WTC11 (cell line): ENCODE measurements around the gene RGS6. TPM values are rescaled to one million over a fixed set of nuclear protein-coding genes. Genes with fewer than 3 reads are reported as not detected.

Experiments
- ATAC-seq: fragments of 200-7000 bp; cut with Tn5 transposase; 2 replicates; pipeline ENCODE4 v1.10.0; 2021; ENCODE audit warnings: mild to moderate bottlenecking, moderate library complexity
- CTCF ChIA-PET: fragments of 300-600 bp; sonication (Branson Sonifier 250); formaldehyde crosslinking; loops from one replicate; lab custom pipeline; 2021; ENCODE audit warnings: antibody characterized with exemption; lab: Charles Lee
- POLR2A ChIA-PET: fragments of 350-600 bp; sonication (Branson Sonifier 250); formaldehyde crosslinking; loops from one replicate; lab custom pipeline; 2021; ENCODE audit warnings: antibody characterized with exemption; lab: Charles Lee
- DNase-seq: peaks from one replicate; pipeline ENCODE4 v3.0.0; 2021; ENCODE audit warnings: low spot score
- H3K27ac Mint-ChIP-seq: 2 replicates; pipeline ENCODE4 v1.8.0; 2021; ENCODE audit warnings: mixed read lengths
- H3K27me3 Mint-ChIP-seq: 2 replicates; pipeline ENCODE4 v1.8.0; 2021; ENCODE audit warnings: low read depth, mild to moderate bottlenecking, moderate library complexity, mixed read lengths
- H3K36me3 Mint-ChIP-seq: 2 replicates; pipeline ENCODE4 v1.8.0; 2021; ENCODE audit warnings: mixed read lengths
- H3K4me1 Mint-ChIP-seq: 2 replicates; pipeline ENCODE4 v1.8.0; 2022; ENCODE audit warnings: mixed read lengths
- H3K4me3 Mint-ChIP-seq: 2 replicates; pipeline ENCODE4 v1.8.0; 2021; ENCODE audit warnings: mild to moderate bottlenecking, moderate library complexity, mixed read lengths
- H3K9me3 Mint-ChIP-seq: 2 replicates; pipeline ENCODE4 v1.8.0; 2021; ENCODE audit warnings: mixed read lengths
- AR ChIP-seq: fragments of 250-450 bp; sonication (Bioruptor Pico); IDR thresholded peaks from 2 replicates; pipeline ENCODE4 v1.9.0; 2021; ENCODE audit warnings: mild to moderate bottlenecking
- ATF2 ChIP-seq: sonication (generic); formaldehyde crosslinking; IDR thresholded peaks from 2 replicates; pipeline ENCODE4 v1.8.1; 2022; ENCODE audit warnings: low read depth, missing genetic modification reagents, borderline replicate concordance
- ATF6 ChIP-seq: sonication (generic); formaldehyde crosslinking; IDR thresholded peaks from 2 replicates; pipeline ENCODE4 v1.8.1; 2023; ENCODE audit warnings: mild to moderate bottlenecking, missing genetic modification reagents
- E2F5 ChIP-seq: sonication (generic); formaldehyde crosslinking; IDR thresholded peaks from 2 replicates; pipeline ENCODE4 v1.8.1; 2022; ENCODE audit warnings: mild to moderate bottlenecking, moderate library complexity, missing genetic modification reagents
- ESRRA ChIP-seq: sonication (generic); formaldehyde crosslinking; IDR thresholded peaks from 2 replicates; pipeline ENCODE4 v1.8.1; 2022; ENCODE audit warnings: mild to moderate bottlenecking, missing genetic modification reagents, borderline replicate concordance
- HMGA2 ChIP-seq: fragments of 250-450 bp; sonication (Bioruptor Pico); IDR thresholded peaks from 2 replicates; pipeline ENCODE4 v1.4.0; 2021; ENCODE audit warnings: mild to moderate bottlenecking, moderate library complexity
- MXD4 ChIP-seq: fragments of 250-450 bp; sonication (Bioruptor Pico); IDR thresholded peaks from 2 replicates; pipeline ENCODE4 v1.8.0; 2021; ENCODE audit warnings: mild to moderate bottlenecking, moderate library complexity, borderline replicate concordance
- NFATC4 ChIP-seq: fragments of 250-450 bp; sonication (Bioruptor Pico); IDR thresholded peaks from 2 replicates; pipeline ENCODE4 v1.9.0; 2021; ENCODE audit warnings: mild to moderate bottlenecking
- NFE2L1 ChIP-seq: sonication (generic); formaldehyde crosslinking; IDR thresholded peaks from 2 replicates; pipeline ENCODE4 v1.8.1; 2023; ENCODE audit warnings: missing genetic modification reagents
- NR1H2 ChIP-seq: sonication (generic); formaldehyde crosslinking; IDR thresholded peaks from 2 replicates; pipeline ENCODE4 v1.9.0; 2021; ENCODE audit warnings: mild to moderate bottlenecking, moderate library complexity, missing genetic modification reagents
- NR2C2 ChIP-seq: sonication (generic); formaldehyde crosslinking; IDR thresholded peaks from 2 replicates; pipeline ENCODE4 v1.8.0; 2022; ENCODE audit warnings: mild to moderate bottlenecking, missing genetic modification reagents
- SP1 ChIP-seq: sonication (generic); formaldehyde crosslinking; conservative IDR thresholded peaks from 2 replicates; pipeline ENCODE4 v1.8.1; 2022; ENCODE audit warnings: missing genetic modification reagents
- TEAD1 ChIP-seq: sonication (generic); formaldehyde crosslinking; IDR thresholded peaks from 2 replicates; pipeline ENCODE4 v1.8.0; 2022; ENCODE audit warnings: mild to moderate bottlenecking, missing genetic modification reagents
- ZBTB21 ChIP-seq: sonication (generic); formaldehyde crosslinking; IDR thresholded peaks from 2 replicates; pipeline ENCODE4 v1.8.1; 2023; ENCODE audit warnings: mild to moderate bottlenecking, missing genetic modification reagents, borderline replicate concordance
- ZNF219 ChIP-seq: sonication (generic); formaldehyde crosslinking; IDR thresholded peaks from 2 replicates; pipeline ENCODE4 v1.8.0; 2023; ENCODE audit warnings: missing genetic modification reagents, mild to moderate bottlenecking, borderline replicate concordance
- ZNF281 ChIP-seq: sonication (generic); formaldehyde crosslinking; IDR thresholded peaks from 2 replicates; pipeline ENCODE4 v1.8.0; 2023; ENCODE audit warnings: mild to moderate bottlenecking, missing genetic modification reagents
- ZNF317 ChIP-seq: sonication (generic); formaldehyde crosslinking; IDR thresholded peaks from 2 replicates; pipeline ENCODE4 v1.8.1; 2023; ENCODE audit warnings: low read depth, mild to moderate bottlenecking, moderate library complexity, missing genetic modification reagents, borderline replicate concordance
- ZNF425 ChIP-seq: fragments of 250-450 bp; sonication (Bioruptor Pico); conservative IDR thresholded peaks from 2 replicates; pipeline ENCODE4 v1.9.0; 2021; ENCODE audit warnings: mild to moderate bottlenecking
- ZNF671 ChIP-seq: fragments of 250-450 bp; sonication (Bioruptor Pico); IDR thresholded peaks from 2 replicates; pipeline ENCODE4 v1.8.0; 2021; ENCODE audit warnings: mild to moderate bottlenecking
- total RNA-seq: library from RNA; stranded (reverse); gene quantifications from 3 replicates; pipeline ENCODE4 v1.2.3, GENCODE V29; 2021

The RGS6 gene
- total RNA-seq, 1 experiment from 2014 or later = 1.0 TPM

GRCh38 chr14:72243309-72244293, 311.4 kb downstream of the RGS6 start:
- H3K36me3 Mint-ChIP-seq = peaks cover 46% of the 10 kb centered on the region
- CTCF ChIA-PET = interaction anchor here (0.9 kb wide), 2 partner anchors 64 to 140 kb away, joined by 3 read pairs; no protein-coding TSS in a partner anchor
- H3K9me3 Mint-ChIP-seq = peaks cover 52% of the 10 kb centered on the region
- no peak for DNase-seq
- H3K27ac Mint-ChIP-seq = peak overlapping the region; percentile 95
- peaks cover 25% of the 10 kb centered on the region for H3K4me1 Mint-ChIP-seq
- peak overlapping the region; percentile 33; the same call in 1 of the 2 replicates for H3K4me3 Mint-ChIP-seq
- POLR2A ChIA-PET = interaction anchor here (0.9 kb wide), 1 partner anchor 10 kb away, joined by 6 read pairs; no protein-coding TSS in a partner anchor
- no peaks in the 10 kb centered on the region; the same call in 1 of the 2 replicates for H3K27me3 Mint-ChIP-seq
- ATAC-seq = peak; percentile 61
- no peak for TF ChIP-seq HMGA2 (CRISPR knock-in tag)
- TF ChIP-seq ZNF671 (CRISPR knock-in tag) = no peak
- no peak for TF ChIP-seq ZNF219 (CRISPR knock-in tag)
- TF ChIP-seq NR1H2 (CRISPR knock-in tag) = no peak
- no peak for TF ChIP-seq ZBTB21
- TF ChIP-seq ESRRA (CRISPR knock-in tag) = no peak
- no peak for TF ChIP-seq NFATC4 (CRISPR knock-in tag)
- no peak for TF ChIP-seq ZNF281
- no peak for TF ChIP-seq ATF6 (CRISPR knock-in tag)
- no peak for TF ChIP-seq ZNF317
- TF ChIP-seq ATF2 (CRISPR knock-in tag) = no peak
- no peak for TF ChIP-seq NR2C2 (CRISPR knock-in tag)
- TF ChIP-seq E2F5 (CRISPR knock-in tag) = no peak
- TF ChIP-seq, all 79 proteins: peak for 0

GRCh38 chr14:72247896-72248465, 315.8 kb downstream of the RGS6 start:
- POLR2A ChIA-PET = no interaction called here
- Mint-ChIP-seq H3K4me1 (peaks cover 44% of the 10 kb centered on the region), H3K27me3 (no peaks in the 10 kb centered on the region), H3K9me3 (peaks cover 71% of the 10 kb centered on the region), H3K4me3 (no peak overlapping the region), H3K27ac (no peak overlapping the region), H3K36me3 (peaks cover 57% of the 10 kb centered on the region)
- DNase-seq (no peak), ATAC-seq (no peak)
- CTCF ChIA-PET = no interaction called here
- TF ChIP-seq ZNF425 (no peak), SP1 (CRISPR knock-in tag) (no peak), AR (no peak), MXD4 (CRISPR knock-in tag) (no peak), NFE2L1 (CRISPR knock-in tag) (no peak), TEAD1 (CRISPR knock-in tag) (no peak), ATF6 (CRISPR knock-in tag) (no peak)
